Activated T-cell treated with anti-CD3 and anti-CD28 coated beads, Interleukin-2, amount 50 U/mL, for 48 hours (primary cell): ENCODE data around the gene FAM53C.
"Not testable (repeated sequence)": the region's sequence is repeated elsewhere in the genome, so short reads cannot be mapped to it uniquely, and the experiment has no call there.

Experiments
- DNase-seq, 2 experiments: peaks; one replicate each; pipeline ENCODE4 v3.0.0-alpha.2; 2020

FAM53C gene

DNA sequence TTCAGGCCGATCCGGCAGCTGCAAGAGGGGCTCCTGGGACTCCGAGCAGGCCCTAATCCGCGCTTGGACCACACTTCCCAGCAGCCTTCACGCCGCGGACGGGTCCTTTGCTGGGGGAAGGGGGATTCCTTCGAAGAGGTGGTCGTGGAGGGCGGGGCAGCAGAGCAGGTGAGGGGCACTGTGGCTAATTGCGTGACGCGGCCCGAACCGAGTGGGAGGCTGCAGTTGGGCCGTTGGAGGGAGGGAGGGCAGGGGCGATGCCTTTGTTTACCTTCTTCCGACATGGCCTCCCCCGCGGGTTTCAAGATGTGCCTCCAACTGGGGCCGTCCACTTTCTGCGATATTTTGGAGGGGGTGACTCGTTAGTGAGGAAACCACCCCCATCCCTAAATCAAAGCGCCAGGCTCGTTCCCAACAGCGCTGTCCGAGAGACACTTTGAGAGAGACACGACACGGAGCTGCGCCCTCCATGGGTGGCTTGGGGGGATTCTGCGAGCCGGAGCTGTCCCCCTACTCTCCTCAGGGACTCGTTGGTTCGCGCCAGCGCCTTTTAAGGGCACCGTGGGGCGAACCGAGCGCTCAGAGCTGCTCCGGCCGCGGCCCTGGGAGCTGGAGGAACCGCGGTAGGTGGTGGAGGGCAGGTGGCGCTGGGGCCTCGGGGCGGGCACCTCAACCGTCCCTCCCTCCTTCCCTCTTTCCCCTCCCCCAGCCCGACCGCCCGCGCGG is at the start of gene FAM53C:
TSS of gene FAM53C (plus strand) at position 582 of the 726 bp plus-strand sequence. CDS start 3,070 bp downstream, outside the sequence.
- peak; percentile 97 for DNase-seq

DNA sequence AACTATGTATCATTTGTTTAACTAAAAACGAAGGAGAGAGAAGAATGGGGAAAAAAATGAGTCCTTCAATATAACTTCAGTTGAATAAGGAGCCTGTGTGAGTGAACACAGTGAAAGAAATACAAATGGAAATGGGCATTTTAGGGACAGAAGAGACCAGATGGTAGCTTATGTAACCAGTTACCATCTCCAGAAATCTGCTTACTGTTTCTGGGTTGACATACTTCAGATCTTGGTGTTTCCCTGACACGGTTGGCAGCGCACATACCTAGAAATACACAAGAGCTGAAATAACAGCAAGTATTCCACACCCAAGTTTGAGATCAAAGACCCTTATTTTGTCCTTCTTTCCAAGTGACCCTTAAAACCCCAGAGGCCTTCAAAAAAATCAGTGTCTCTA is 48.8 kb upstream of the FAM53C start:
- no peak for DNase-seq

DNA sequence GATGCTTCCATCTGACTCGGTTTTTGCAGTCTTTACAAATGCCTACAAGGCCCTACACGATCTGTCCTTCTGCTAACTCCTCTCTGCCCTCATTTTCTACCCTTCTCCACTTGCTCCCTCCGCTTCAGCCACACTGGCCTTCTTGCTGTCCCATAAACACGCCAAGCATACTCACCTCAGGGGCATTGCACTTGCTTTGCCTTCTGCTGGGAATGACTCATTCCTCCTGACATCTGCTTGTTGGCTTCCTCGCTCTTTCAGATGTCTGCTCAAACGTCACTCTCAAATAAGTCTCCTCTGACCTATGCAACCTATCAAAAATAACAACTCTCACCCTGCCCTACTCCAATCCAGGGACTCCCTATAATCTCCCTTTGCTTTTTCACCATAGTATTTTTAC is 34.7 kb upstream of the FAM53C start:
- no peak for DNase-seq

DNA sequence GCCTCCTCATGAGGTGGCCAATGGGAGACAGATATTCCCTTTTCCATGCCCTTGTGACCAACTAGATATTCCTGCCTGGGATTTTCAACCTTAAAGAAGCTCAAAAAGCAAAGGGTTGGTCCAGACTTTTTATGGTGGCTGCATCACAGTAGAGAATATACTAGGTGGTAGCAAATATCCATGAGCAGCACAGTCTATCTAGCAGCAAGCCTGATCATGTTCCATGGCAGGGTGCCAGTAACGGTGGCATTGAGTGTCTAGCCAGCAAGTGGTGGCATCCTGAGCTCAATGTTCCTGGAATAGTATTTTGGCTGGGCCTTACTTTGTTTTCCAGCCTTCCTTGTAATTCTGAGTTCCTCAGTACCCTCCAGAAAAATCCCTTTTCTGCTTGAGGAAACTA is 32.3 kb upstream of the FAM53C start:
- no peak for DNase-seq

DNA sequence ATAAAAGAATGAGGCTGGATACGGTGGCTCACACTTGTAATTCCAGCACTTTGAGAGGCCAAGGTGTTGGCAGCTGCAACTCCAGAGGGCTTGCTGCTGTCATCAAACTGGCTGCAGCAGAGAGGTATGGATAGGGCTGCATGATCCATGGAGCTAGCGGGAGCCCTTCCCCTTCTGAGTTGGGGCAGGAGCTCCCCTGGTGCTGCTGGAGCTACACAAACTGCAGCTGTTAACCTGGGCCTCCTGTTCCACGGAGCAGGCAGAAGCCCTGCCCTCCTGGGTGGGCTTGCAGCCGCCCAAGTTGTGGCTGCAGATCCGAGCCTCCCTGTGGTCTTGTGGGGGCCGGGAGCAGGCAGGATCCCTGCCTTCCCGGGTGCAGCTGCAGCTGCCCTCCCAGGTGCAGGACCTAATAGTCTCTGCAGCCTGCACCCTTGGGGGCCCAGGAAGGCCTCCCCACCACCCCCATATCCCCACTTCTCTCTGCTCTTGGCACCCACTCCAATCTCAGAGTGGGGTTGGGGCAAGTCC is 22.3 kb upstream of the FAM53C start:
- no peak for DNase-seq

DNA sequence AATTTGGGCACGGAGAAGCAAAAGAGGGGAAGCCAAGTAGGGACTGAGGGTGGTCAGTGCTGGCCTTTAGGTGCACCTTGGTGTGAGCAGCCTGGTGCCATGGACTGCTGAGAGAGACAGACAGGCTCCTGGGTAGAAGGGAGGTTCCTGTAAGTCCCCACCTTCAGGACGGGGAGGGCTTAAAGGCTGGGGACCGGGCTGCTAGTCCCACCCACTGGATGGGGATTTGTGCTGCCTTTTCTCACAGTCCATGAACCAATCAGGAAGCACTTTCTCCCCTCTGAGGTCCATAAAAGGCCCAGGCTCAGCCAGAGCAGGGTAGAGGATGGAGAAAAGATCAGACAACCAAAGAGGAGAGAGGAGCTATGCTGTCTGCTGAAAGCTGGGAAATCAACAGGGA is 21.7 kb upstream of the FAM53C start:
- DNase-seq: no peak

DNA sequence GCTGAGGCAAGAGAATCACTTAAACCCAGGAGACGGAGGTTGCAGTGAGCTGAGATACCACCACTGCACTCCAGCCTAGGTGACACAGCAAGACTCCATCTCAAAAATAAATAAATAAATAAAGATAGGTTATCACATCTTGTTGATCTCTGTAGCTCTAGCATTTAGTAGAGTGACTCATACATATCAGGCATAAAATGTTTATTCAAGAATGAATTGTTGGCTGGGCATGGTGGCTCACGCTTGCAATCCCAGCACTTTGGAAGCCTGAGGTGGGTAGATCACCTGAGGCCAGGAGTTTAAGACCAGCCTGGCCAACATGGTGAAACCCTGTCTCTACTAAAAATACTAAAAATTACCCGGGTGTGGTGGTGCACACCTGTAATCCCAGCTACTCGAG is 19.9 kb upstream of the FAM53C start:
- DNase-seq: not testable (repeated sequence)

DNA sequence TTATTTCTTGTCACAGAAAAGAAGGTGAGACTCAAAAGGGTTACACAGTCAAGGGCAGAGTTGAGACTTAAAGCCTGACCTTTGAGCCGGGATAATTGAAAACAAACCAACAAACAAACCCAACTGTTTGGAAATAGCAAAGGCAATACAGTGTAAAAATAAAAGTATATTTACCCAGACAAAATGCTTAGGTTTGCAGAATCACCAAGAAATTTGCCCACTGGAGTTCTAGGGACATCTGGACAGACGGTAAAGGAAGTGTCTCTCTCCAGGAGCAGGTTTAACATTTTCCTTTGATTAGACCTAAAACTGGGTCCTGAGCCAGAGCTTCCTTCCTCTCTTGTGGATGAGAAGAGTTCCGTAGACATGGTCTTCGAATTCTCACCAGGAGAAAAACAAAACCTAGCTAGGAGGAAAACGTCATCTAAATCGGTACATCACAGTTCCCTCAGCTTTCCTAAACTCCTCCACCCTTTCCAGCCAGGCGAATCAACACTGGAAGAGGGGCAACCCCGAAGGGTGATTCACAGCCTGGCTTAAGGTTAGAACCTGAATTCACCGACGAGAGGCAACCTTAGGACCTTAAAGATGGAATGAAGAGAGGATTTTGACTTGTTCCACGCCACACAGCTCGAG is 7.1 kb upstream of the FAM53C start:
- no peak for DNase-seq

DNA sequence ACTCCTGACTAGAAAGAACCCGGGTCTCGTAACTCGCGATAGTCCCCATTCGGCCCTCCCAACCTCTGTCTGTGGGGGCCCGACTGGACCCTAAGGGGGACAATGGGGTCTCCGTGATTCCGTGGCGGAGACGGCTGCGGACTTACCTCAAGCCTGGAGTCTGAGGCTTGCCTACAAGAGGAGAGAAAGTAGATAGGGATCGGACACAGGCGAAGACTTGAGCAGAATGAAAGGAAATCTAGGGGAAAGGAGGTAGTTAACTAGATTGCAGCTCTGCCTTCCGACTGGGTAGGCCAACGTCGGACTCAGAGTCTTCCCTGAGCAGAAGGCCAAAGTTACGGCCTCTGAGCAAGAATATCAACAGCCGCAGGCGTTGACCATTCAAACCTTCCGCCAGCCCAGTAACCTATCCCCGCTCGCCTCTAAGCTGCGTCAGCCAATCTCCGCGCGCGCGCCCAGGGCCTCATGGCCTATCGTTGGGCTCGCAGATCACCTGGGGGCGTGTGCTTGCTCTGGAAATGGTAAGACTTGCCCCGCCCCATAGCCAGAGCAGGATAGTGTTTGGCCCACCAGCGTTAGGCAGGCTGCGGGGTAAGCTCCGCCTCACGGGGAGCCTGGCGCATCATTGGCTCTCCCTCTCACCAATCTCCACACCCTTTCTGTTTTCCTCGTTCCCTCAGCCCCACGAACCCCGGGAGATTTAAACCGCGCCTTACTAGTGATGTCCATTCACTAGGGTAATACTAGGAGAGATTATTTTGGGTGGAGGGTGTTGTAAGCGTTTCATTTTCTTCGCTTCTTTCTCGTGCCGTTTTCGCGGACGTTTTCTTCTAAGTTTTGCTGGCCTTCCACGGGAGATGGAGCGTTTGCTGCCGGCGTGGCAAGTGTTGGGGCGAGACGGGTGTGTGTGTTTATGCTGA is 6.4 kb upstream of the FAM53C start, which contains the start of gene CDC25C:
TSS of gene CDC25C (minus strand) at position 356 of the 920 bp plus-strand sequence. CDS start 624 bp downstream, outside the sequence.
- peak; percentile 97 for DNase-seq

DNA sequence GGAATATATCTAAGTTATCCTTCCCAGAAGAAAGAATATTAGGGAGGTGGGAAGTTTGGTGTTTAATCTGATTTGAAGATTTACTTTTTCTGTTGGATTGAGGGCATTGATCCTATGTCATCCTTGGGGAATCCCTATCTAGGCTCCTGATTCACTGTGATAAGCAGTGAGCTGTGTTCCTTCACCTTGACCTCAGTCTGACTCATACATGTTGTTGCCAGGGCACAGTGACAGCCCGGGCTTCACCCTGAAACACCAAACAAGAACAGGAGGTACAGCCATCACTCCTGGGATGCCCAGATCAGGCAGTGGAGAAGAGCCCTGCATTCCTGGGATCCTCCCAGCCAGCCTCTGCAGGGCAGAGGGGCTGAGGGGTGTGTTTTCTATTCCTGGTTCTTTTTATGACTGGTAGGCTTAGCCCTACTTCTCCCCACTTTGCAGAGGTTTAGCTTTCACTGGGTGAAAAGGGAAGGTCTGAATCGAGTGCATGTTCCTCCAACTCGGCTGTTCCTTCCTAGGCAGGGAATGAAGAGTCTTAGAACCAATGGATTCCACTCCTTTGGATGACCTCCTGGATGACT is 3.1 kb upstream of the FAM53C start:
- DNase-seq: peak in 1 of 2 experiments; percentile 18

DNA sequence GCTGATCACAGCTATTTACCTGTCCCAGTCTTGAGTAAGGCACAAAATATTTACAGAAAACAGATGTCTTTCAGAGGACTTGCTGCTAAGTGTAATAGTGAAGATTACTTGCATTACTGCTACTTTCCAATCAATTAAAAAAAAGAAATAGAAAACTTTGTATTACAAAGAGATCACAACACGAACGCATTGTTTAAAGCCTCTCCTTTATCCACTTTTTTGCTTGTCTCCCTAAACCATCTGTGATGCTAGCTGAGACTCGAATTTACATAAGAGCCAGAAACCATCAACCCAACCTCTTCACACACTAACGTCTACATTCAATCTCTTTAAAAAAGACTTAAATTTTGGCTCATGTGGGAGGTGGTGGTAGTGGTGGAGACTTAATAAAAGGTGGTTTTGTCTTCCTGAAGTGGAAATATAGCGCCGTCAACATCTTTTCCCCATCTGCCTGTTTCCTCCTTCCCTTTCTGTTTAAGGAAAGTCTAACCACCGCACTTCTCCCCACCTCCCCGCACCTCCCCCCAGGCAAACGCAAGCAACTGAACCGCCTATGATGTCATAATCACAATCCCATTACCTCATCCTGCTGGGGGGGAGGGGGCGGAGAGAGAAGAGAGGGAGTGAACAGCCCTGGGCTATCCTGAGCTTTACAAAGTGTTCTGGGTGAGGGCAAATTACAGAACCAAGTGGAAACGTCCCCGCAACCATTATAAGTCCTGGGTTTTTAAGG is 948 bp upstream of the FAM53C start:
- DNase-seq: no peak

DNA sequence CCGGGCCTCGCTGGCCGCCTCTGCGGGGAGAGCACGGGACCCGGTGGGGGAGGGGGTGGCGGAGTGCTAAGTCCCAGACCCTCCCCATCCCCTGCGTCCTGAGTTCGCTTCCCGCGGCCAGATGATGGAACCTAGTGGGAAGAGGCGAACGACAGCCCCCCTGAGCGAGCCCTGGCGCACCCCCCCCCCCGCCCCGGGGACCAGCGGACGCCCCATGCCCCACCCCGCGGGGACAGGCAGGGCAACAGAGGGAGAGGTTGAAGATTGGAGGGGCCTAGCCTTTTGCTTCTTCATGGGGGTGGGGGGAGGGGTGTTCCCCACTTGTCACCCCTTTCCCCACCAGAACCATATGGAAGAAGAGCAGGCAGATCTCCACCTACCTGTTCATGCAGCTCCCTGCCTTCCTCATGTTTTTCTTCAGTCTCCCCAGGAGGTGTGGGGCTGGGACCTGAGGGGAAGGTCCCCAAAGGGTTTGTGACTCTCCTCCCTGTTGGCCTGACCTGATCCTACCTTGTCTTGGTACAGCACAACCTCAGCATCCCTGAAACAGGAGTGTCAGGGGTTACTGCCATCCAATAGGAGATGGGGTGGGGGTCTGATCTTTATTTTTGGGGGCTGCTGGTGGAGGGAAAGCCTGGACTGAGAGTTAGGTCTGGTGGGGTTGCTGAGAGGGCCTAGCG is 485 bp downstream of the FAM53C start:
- DNase-seq: no peak

DNA sequence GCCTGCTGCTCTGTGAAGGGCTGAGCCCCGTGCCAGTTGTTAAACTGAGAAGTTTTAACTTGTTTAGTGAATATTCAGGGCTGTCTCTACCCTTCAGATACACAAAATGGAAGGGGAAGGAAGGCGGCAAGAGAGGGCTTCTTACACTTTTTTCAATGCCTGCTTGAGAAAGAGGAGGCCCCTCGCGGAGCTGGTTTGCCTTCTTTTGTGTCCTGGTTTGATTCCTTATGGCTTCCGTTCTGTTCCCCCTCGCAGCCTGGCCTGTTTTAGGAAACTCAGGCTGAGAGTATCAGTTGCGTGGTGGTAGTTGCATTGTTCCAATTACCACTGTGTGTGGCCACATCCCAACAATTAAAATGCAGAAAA is 1.0 kb downstream of the FAM53C start:
- DNase-seq: no peak

DNA sequence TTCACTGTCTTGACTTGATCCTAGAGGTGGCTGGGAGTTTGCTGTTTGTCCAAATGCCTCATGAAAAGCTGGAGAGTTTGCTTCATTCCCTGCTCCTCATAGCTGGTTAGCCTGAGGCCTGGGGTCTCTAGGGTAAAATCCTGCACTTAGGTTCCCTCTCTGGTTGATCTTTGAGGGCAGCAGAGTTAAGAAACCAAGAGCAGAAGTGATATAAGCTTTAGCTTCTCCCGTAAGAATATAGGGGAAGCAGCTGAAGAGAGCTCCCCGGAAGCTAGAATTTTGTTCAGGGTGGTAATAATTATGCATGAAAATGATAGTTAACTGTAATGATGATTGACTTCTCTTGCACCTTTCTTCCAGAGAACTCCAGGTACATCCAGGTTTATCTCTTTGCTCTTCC is 1.4 kb downstream of the FAM53C start:
- no peak for DNase-seq

DNA sequence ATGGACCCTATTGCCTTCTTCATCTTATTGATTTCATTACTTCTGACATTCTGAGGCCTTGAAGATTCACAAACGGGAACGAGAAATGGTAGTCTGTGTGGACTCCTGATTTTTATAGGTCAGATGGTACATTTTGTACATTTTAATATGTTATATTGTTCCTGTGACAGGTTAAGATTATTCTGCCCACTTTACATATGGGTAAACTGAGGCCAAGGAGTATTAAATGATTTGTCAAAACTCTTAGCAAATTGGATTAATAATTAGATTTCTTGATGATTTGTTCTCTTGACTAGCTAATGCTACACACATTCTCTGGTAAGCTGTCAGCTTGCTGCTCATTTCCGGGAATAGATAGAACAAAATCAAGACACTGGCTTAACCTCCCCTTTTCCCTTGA is 1.9 kb downstream of the FAM53C start:
- DNase-seq: no peak

DNA sequence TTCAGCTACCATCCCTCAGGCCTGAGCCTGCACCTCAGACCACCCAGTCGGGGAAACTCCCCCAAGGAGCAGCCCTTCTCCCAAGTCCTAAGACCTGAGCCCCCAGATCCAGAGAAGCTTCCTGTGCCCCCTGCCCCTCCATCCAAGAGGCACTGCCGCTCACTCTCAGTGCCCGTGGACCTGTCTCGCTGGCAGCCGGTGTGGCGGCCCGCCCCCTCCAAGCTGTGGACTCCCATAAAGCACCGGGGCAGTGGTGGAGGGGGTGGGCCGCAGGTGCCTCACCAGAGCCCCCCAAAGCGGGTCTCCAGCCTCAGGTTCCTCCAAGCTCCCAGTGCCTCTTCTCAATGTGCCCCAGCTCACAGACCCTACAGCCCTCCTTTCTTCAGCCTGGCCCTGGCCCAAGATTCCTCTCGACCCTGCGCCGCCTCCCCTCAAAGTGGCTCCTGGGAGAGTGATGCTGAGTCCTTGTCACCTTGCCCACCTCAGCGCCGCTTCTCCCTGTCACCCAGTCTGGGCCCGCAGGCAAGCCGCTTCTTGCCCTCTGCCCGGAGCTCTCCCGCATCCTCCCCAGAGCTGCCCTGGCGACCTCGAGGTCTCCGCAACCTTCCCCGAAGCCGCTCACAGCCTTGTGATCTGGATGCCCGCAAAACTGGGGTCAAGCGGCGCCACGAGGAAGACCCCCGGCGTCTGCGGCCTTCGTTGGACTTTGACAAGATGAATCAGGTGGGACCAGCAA is 7.0 kb downstream of the FAM53C start:
- DNase-seq: peak in 1 of 2 experiments; percentile 15

DNA sequence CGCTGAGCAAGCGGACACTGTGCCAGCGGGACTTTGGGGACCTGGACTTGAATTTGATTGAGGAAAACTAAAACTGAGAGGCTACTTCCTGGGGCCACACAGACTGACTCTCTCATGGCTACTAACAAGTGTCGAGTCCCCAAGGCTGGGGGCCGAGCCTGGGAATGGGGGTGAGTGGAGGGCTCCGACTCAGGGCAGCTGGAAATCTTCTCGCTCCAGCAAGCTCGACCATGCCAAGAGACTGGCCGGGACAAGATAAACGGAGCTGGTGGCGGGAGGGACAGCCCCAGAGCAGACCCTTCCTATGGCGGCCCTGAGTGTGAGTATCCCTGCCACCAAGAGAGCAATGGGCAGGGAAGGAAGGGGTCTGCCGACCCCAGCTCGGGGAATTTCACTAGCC is 8.8 kb downstream of the FAM53C start:
- DNase-seq: peak in 1 of 2 experiments; percentile 7

DNA sequence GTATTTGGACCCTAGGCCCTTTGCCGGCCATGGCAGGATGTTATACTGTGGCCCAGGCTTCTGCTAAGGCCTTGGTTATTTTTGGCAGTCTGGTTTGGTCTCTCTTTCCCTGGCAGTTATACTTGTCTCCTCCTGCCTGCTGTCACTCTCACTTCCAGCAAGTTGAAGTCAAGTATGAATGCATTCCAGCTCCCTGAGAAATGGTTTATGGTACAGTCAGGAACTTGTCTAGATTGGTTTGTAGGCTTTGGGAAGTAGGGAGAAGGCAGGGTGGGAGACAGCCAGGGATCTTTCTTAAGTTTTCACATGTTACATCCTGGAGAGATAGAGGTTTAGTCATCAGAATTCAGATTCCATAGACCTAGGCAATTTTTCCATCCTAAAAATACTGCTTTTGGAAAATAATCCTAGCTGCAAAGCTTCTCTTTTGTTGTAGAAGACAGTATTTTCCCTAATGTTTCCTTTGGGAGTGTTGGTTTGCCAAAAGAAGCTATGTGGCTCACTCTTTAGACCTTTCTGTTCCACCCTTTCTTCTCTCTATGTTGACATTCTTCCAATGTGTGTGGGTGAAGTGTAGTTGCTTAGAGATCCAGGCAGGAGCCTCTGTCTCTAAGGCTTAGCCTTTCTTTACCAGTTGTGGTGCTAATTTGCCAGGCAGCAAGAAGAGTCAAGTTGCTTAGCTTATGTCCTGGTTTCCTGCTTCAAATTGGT is 11.9 kb downstream of the FAM53C start:
- peak in 1 of 2 experiments; percentile 17 for DNase-seq

DNA sequence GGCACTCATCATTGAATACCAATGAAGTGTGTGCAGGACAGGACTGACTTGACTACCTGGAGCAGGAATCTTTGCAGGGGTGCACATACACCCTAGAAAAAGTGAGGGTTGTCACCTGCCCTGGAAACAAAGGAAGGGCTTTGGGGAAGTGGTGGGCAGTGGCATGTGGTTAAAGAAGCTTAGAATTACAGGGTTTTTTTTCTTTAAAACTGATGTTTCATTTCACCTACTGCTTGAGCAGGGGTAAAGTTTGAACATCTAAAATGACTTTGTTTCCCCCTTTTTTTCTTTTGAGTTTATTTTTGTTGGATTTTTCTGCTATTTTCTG is 12.5 kb downstream of the FAM53C start:
- peak in 1 of 2 experiments; percentile 15 for DNase-seq

DNA sequence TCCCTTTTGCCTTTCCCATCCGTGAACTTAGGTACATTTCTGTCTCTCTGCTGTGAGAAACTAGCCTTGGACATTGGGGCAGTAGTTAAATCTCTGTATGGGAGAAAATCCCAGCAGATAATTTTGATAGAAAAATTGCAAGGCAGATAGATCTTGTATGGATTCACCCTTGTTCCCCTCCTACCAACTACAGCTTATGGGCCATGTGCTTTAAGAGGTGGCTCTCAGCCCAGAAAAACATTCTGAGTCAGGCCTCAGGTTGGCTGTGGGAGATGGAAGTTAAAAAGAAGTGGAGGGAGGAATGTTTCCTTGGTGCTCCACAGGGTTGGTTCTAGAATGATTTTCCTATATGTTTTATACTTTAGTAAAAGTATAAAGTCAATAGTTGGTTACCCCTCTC is 13.0 kb downstream of the FAM53C start:
- DNase-seq: peak in 1 of 2 experiments; percentile 4
